Raji (cell line): ENCODE results near the gene TOMM34.

Experiments
- POLR2A ChIP-seq: IDR thresholded peaks from 2 replicates; pipeline ENCODE4 v1.6.1; 2011; ENCODE audit warnings: low read depth, low read length, control low read depth; ENCODE audit not compliant: insufficient read depth

Gene TOMM34

DNA sequence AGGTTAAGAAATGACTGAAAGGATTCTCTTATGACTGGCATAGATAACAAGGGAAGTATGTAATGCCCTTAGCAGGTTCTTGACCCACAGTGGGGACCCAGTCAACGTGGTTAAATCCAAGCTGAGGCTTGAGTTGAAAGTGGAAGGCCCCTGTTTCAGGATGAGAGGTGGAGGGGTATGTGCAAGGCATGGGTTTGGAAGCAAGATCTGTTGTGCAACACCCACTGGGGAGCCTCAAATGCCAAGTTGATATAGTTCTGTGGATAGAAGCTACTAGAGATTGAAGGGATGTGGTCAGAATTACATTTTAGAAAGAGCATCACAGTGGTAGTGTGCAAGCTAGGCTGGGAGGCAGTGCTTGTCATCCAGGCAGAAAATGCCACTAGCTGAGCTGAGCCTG lies 45.3 kb downstream of the TOMM34 start:
- no peak for TF ChIP-seq POLR2A

- no peak for TF ChIP-seq POLR2A
Observed at GRCh38 chr20:44912189-44912588, 48.0 kb downstream of the TOMM34 start.

DNA sequence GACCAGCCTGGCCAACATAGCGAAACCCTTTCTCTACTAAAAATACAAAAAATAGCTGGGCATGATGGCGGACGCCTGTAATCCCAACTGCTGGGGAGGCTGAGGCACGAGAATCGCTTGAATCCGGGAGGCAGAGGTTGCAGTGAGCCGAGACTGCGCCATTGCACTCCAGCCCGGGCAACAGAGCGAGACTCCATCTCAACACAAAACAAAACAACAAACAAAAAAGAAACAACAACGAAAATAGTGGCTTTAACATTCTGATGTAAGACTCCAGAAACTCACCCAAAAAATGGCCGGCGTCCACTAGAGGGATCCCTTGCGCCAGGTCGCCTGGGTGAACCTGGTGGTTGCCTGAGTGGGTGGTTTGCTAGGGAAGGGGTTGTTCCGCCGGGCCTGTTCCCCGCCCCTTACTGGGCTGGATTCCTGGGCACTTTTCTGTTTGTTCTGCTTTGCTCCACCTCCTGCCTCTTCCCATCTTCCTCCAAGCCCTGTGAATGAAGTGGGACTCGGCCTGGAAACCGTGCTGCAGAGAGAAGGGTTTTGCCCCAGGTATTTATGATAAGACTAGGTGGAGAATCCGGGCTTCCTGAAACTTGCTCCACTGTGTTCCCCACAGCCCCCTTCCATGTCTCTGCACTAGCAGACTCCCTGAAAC lies 48.8 kb downstream of the TOMM34 start:
- TF ChIP-seq POLR2A: no peak

- no peak for TF ChIP-seq POLR2A
Observed at GRCh38 chr20:44910690-44911262, 49.4 kb downstream of the TOMM34 start.

DNA sequence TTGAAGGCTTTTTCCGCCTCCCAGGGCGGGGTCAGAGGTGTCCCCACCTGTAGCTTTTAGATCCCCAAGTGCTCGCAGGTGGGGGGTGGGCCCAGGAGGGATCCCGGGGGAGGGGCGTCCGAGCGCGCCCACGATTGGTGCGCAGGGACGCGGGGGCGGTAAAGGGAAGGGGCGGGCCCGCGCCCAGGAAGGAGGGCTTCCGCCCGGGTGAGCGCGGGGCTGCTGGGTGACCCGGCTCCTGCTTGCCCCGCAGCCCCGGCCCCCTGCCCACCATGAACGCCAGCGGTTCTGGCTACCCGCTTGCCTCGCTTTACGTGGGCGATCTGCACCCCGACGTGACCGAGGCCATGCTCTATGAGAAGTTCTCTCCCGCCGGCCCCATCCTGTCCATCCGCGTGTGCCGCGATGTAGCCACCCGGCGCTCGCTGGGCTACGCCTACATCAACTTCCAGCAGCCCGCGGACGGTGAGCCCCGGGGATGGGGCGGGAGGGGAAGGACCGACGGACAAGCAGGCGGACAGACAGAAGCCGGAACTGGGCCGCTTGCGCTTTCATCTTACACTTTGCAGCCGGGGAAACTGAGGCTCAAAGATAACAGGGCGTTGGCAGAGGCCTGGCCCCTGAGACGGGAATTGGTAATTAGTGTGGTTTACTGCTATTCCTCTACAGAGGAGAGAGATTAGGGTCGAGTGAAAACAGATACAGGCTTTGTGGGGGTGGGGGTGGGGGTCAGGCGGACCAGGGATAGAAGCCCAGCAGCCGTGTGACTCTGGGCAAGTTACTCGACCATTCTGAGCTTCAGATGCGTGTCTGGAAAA lies 50.1 kb downstream of the TOMM34 start, which contains the start of gene PABPC1L:
Gene PABPC1L (plus strand): TSS at position 189 of the 818 bp plus-strand sequence. CDS start 84 bp downstream, at position 273.
- TF ChIP-seq POLR2A: peak; percentile 81

GRCh38 chr20:44908987-44909871 lies 51.0 kb downstream of the TOMM34 start:
- TF ChIP-seq POLR2A: no peak

GRCh38 chr20:44904377-44904776 lies 55.8 kb downstream of the TOMM34 start:
- no peak for TF ChIP-seq POLR2A

GRCh38 chr20:44901974-44902373 lies 58.2 kb downstream of the TOMM34 start:
- TF ChIP-seq POLR2A: no peak

- no peak for TF ChIP-seq POLR2A
Observed at GRCh38 chr20:44900231-44900854, 59.9 kb downstream of the TOMM34 start.

DNA sequence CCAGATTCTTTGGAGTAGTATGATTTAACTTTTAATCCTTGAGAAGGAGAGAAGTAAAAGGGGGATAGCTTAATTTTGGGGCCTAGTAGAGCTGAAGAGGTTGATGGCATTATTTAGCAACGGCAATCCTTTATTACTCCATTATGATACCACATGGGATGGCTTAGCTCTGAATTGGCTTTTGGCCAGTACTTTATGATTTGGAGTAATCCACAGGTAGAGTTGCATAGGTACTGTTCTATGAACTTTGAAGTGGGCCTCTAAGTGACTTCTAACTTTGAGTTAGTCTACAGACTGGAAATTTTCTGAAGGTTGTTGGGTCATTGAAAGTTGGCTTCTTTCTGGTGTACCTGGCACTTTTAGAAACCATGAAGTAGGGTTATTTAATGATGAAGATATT lies 63.1 kb downstream of the TOMM34 start:
- TF ChIP-seq POLR2A: no peak

GRCh38 chr20:44896583-44896982 lies 63.6 kb downstream of the TOMM34 start:
- no peak for TF ChIP-seq POLR2A

DNA sequence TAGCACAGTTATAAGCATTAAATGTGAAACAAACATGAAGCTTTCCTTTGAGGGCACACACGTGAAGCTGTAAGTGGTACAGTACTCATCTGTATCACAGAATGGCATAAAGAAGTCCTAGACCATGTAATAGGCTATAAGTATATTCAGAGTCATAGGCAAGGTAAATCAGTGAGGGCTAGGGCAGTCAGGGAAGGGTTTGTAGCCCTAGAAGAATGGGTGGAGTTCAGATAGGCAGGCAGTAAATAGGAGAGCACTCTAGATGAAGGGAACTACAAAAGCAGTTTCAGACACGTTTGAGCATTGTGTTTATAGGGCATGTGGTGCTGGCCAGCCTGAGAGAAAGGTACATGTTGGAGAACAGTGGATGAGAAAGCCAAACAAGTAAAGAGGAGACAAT lies 65.2 kb downstream of the TOMM34 start:
- TF ChIP-seq POLR2A: no peak
